K562 (cell line): ENCODE measurements around the gene DPEP2. TPM values are rescaled to one million over a fixed set of nuclear protein-coding genes. Genes with fewer than 3 reads are reported as not detected.

ENCODE experiments used
- BRD4 ChIP-seq: fragments of 200-600 bp; sonication (generic); IDR thresholded peaks from 2 replicates; pipeline ENCODE4 v1.6.1; 2017; ENCODE audit warnings: inconsistent platforms
- BRD9 ChIP-seq: fragments of 450-650 bp; IDR thresholded peaks from 2 replicates; pipeline ENCODE4 v1.6.1; 2018; ENCODE audit warnings: low read depth; ENCODE audit not compliant: partially characterized antibody
- FOSL1 ChIP-seq: fragments of 200-800 bp; sonication (Bioruptor generic); conservative IDR thresholded peaks from 2 replicates; pipeline ENCODE4 v1.6.1; 2016; ENCODE audit warnings: missing genetic modification characterization, missing compliant biosample characterization
- FOXA3 ChIP-seq, 2 experiments: fragments of 450-650 bp in 1 of 2; sonication (generic) in 1 of 2; formaldehyde crosslinking; IDR thresholded peaks in 1 of 2; conservative IDR thresholded peaks in 1 of 2; 2 replicates each; pipeline versions ENCODE4 v1.4.0 to v1.8.0; 2020 to 2022; ENCODE audit warnings: mild to moderate bottlenecking in 2 of 2, missing genetic modification reagents in 1 of 2
- GTF2E2 ChIP-seq: fragments of 200-800 bp; sonication (Bioruptor generic); IDR thresholded peaks from 2 replicates; pipeline ENCODE4 v1.6.1; 2016; ENCODE audit warnings: missing genetic modification characterization, missing compliant biosample characterization
- ILK ChIP-seq: fragments of 450-650 bp; IDR thresholded peaks from 2 replicates; pipeline ENCODE4 v1.6.1; 2016; ENCODE audit warnings: missing genetic modification characterization, low read depth, mild to moderate bottlenecking, missing compliant biosample characterization, moderate library complexity, borderline replicate concordance
- IRF1 ChIP-seq: sonication (generic); formaldehyde crosslinking; IDR thresholded peaks from 2 replicates; pipeline ENCODE4 v1.8.0; 2022; ENCODE audit warnings: missing genetic modification reagents, mild to moderate bottlenecking, borderline replicate concordance
- KLF1 ChIP-seq: fragments of 450-650 bp; IDR thresholded peaks from 2 replicates; pipeline ENCODE4 v1.6.1; 2016; ENCODE audit warnings: missing genetic modification characterization, missing compliant biosample characterization
- NKRF ChIP-seq: fragments of 450-650 bp; IDR thresholded peaks from 2 replicates; pipeline ENCODE4 v1.6.1; 2016; ENCODE audit warnings: borderline replicate concordance
- PRPF4 ChIP-seq: fragments of 200-400 bp; formaldehyde crosslinking; IDR thresholded peaks from one replicate; pipeline ENCODE4 v1.6.1; 2017; ENCODE audit warnings: low read length, low read depth, mild to moderate bottlenecking; ENCODE audit not compliant: insufficient read depth, poor library complexity, severe bottlenecking
- RNF219 ChIP-seq: fragments of 250-450 bp; sonication (Bioruptor Pico); IDR thresholded peaks from 2 replicates; pipeline ENCODE4 v1.5.0; 2022; ENCODE audit warnings: mild to moderate bottlenecking
- SUPT5H ChIP-seq: fragments of 450-650 bp; IDR thresholded peaks from 2 replicates; pipeline ENCODE4 v1.6.1; 2016
- VEZF1 ChIP-seq: fragments of 200-800 bp; sonication (Bioruptor generic); IDR thresholded peaks from 2 replicates; pipeline ENCODE4 v1.6.1; 2017; ENCODE audit warnings: missing genetic modification characterization, missing compliant biosample characterization
- ZNF197 ChIP-seq: fragments of 200-800 bp; sonication (Bioruptor generic); IDR thresholded peaks from 2 replicates; pipeline ENCODE4 v1.6.1; 2016; ENCODE audit warnings: low read depth, missing genetic modification characterization, missing compliant biosample characterization
- ZNF277 ChIP-seq: fragments of 250-450 bp; sonication (Bioruptor Pico); IDR thresholded peaks from 2 replicates; pipeline ENCODE4 v1.8.0; 2022; ENCODE audit warnings: inconsistent platforms, mild to moderate bottlenecking, moderate library complexity, borderline replicate concordance
- ZNF431 ChIP-seq: sonication (generic); formaldehyde crosslinking; IDR thresholded peaks from 2 replicates; pipeline ENCODE4 v1.8.0; 2022; ENCODE audit warnings: mild to moderate bottlenecking, missing genetic modification reagents
- ZNF444 ChIP-seq: fragments of 250-450 bp; sonication (Bioruptor Pico); IDR thresholded peaks from 2 replicates; pipeline ENCODE4 v1.4.0; 2020; ENCODE audit warnings: mild to moderate bottlenecking, moderate library complexity
- ZNF696 ChIP-seq: fragments of 250-450 bp; sonication (Bioruptor Pico); conservative IDR thresholded peaks from 2 replicates; pipeline ENCODE4 v1.4.0; 2020; ENCODE audit warnings: mild to moderate bottlenecking, moderate library complexity
- ZNF830 ChIP-seq: fragments of 250-450 bp; sonication (Bioruptor Pico); IDR thresholded peaks from 2 replicates; pipeline ENCODE4 v1.5.0; 2021; ENCODE audit warnings: mild to moderate bottlenecking
- polyA plus RNA-seq, 8 experiments: library from polyadenylated mRNA; depleted of rRNA in 4 of 8; stranded (reverse) in 5 of 8; unstranded in 3 of 8; fragments of >200 nt; fragmentation: Nextera tagmentation in 2 of 8; fragmentation: Illumina TruSeq in 1 of 8; extraction: Ambion mirVana in 2 of 8; extraction: Trizol in 1 of 8; gene quantifications; 2 replicates each; pipeline versions ENCODE4 v1.2.1 to v1.2.3, GENCODE V29; 2011 to 2014; ENCODE audit warnings: inconsistent platforms in 1 of 8, missing spikeins in 1 of 8
- total RNA-seq, 7 experiments: library from RNA; depleted of rRNA in 6 of 7; stranded (reverse); fragments of >200 nt in 6 of 7; fragmentation: Illumina TruSeq in 2 of 7; extraction: Trizol in 2 of 7; gene quantifications; 2 replicates each; pipeline versions ENCODE4 v1.2.1 to v1.2.3, GENCODE V29; 2011 to 2021; ENCODE audit warnings: low replicate concordance in 1 of 7

The DPEP2 gene
- total and polyA plus RNA-seq, 9 of the 15 experiments (the other 6 are each of a cell fraction or from before 2014, with no cell fraction given), result 0.14 to 1.2 (median 0.38) TPM

- TF ChIP-seq ILK (tag) (no peak), ZNF431 (no peak), GTF2E2 (tag) (no peak), ZNF830 (CRISPR knock-in tag) (no peak), PRPF4 (no peak), ZNF696 (CRISPR knock-in tag) (no peak), FOXA3 (CRISPR knock-in tag; conservative IDR thresholded peaks at IDR 0.05 in 1 of 2, IDR thresholded peaks at IDR 0.05 in 1 of 2) (no peak), BRD9 (peak; percentile 87), ZNF444 (no peak), SUPT5H (no peak), NKRF (no peak), RNF219 (CRISPR knock-in tag) (no peak), ZNF277 (CRISPR knock-in tag) (no peak), BRD4 (no peak), KLF1 (no peak), ZNF197 (no peak), FOSL1 (tag) (peak; percentile 61), IRF1 (CRISPR knock-in tag) (no peak), VEZF1 (CRISPR knock-in tag) (peak; percentile 97)
Observed at GRCh38 chr16:67968400-67969253, 30.7 kb downstream of the DPEP2 start, which contains the start of gene SLC12A4 (continued).
